NCI-H2196 treated with DMSO at 0.1 percent for 48 hours (cell line): ENCODE results near the gene SBNO1.
"Not testable (repeated sequence)": the region's sequence is repeated elsewhere in the genome, so short reads cannot be mapped to it uniquely, and the experiment has no call there.

Experiments used
- DNase-seq: peaks from one replicate; lab custom pipeline; 2025; ENCODE audit not compliant: unreplicated experiment; lab: John Stamatoyannopoulos, UW

SBNO1 gene

GRCh38 chr12:123388951-123389559 is 24.4 kb upstream of the SBNO1 start:
- DNase-seq, result no peak

DNA sequence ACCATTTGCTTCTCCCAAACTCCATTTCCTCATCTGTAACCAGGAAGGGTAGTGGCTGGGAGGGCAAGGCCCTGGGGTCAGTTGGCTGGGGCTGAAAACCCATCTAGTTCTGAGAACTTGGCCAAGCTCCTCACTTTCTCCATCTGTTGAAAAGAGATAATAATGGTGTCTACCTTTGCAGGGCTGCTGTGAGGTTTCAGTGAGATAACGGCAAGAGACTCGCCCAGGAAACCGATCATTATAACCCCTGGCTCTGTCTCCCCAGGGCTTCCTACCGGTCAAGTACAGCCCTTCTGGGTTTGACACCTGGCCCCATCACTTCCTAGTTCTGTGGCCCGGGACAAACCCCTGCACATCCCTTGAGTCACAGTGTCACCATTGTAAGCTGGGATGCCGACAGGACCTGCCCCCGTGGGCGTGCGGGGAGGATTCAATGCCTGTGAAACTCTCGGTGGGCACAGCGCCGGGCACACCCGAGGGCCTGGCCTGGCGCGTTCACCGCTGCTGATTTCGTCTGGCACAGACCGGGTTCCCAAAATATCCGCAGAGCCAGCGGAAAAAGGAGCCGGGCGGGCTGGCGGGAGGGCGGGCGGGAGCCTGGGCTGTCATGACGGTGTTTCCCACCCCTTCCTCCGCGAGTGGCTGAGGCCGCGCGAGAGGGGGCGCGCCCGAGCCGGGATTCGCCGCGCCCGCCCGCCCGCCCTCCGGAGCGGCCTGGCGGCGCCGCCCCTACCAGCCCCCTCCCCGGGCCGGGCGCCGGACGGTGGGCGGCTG is 23.7 kb upstream of the SBNO1 start:
- DNase-seq, result peak; percentile 18

GRCh38 chr12:123387508-123388176 is 23.0 kb upstream of the SBNO1 start:
- no peak for DNase-seq

DNA sequence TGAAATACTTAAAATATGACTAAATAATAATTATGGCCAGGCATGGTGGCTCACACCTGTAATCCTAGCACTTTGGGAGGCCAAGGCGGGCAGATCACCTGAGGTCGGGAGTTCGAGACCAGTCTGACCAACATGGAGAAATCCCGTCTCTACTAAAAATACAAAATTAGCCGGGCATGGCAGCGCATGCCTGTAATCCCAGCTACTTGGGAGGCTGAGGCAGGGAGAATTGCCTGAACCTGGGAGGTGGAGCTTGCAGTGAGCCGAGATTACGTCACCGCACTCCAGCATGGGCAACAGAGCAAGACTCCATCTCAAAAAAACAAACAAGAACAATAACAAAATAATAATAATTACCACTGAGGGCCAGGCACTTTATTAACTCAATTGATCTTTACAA is 20.9 kb upstream of the SBNO1 start:
- not testable (repeated sequence) for DNase-seq

DNA sequence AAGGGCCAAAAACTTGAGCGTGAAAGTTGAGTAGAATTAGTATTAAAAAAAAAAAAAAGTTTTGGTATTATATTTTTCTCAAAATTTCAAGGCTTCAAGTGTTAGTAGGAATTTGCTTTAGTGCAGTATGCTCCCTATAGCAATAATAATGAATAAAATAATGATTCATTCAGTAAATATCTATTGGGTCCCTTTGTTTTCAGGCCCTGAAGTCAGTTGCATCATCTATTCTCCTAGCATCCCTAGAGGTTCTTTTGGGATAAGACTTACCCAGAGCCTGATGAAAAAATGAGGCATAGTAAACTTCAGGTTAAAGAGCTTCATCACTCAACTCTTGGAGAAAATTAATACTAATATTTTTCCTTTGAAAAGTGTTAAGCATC is 20.3 kb upstream of the SBNO1 start:
- DNase-seq, result no peak

DNA sequence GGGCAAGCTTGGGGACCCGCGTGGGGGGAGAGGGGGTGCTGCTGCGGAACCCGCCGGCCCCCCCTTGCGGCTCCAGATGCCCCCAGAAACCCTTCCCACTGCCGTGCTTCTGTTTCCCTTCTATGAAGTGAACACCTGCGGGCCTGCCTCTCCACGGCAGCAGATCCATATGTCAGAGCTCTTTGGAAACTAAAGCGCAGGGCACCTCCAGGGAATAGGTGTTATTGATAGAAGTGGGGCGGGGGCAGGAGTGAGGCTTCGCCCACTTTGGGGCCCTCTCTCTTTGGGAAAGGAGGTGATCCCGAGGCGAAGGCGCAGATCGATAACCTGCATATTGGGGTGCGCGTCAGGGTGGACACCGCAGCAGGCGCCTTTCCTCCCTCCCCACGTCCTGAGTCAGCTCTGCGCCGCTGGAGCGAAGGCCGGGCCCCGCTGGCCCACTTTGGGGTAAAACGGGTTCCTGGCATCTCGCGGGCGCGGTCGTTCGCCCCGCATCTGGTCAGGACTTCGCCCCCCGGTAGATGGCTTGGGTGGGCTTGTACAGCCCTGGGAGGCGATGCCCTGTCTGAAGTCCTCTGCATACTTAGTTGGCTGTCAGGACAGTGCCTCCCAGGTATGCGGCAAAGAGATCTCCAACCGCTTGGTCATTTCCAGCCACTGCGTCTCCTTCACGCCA is 19.8 kb upstream of the SBNO1 start:
- no peak for DNase-seq

DNA sequence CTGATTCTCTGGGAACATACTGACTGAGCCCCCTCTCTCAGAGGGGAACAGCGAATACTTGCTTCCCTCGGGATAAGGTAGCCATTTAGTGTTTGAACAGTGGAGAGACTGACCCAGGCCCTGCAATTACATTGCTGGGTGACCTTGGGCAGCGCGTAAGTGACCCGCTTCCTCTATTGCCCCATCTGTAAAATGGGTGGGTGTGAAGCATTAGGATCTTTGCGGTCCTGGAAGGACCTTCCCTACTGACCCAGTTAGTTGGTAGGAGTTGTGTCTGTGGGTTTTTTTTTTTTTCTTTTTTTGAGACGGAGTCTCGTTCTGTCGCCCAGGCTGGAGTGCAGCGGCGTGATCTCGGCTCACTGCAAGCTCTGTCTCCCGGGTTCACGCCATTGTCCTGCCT is 18.0 kb upstream of the SBNO1 start:
- no peak for DNase-seq

GRCh38 chr12:123379391-123379790 is 14.7 kb upstream of the SBNO1 start:
- no peak for DNase-seq

GRCh38 chr12:123372415-123372814 is 7.8 kb upstream of the SBNO1 start:
- not testable (repeated sequence) for DNase-seq

DNA sequence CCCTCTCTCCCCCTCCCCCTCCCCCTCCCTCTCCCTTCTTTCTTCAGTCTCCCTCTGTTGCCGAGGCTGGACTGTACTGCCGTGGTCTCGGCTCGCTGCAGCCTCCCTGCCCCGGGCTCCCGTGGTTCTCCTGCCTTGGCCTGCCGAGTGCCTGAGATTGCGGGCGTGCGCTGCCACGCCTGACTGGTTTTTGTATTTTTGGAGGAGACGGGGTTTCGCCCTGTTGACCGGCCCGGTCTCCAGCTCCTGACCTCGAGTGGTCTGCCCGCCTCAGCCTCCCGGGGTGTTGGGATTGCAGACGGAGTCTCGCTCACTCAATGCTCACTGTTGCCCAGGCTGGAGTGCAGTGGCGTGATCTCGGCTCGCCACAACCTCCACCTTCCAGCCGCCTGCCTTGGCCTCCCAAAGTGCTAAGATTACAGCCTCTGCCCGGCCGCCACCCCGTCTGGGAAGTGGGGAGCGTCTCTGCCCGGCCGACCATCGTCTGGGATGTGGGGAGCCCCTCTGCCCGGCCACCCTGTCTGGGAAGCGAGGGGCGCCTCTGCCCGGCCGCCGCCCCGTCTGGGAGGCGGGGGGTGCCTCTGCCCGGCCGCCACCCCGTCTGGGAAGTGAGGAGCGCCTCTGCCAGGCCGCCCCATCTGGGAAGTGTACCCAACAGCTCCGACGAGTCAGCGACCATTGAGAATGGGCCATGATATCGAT is 7.2 kb upstream of the SBNO1 start:
- DNase-seq, result not testable (repeated sequence)

GRCh38 chr12:123369229-123369628 is 4.6 kb upstream of the SBNO1 start:
- DNase-seq, result no peak

- DNase-seq, result not testable (repeated sequence)
Measured at GRCh38 chr12:123368431-123368830, 3.8 kb upstream of the SBNO1 start.

DNA sequence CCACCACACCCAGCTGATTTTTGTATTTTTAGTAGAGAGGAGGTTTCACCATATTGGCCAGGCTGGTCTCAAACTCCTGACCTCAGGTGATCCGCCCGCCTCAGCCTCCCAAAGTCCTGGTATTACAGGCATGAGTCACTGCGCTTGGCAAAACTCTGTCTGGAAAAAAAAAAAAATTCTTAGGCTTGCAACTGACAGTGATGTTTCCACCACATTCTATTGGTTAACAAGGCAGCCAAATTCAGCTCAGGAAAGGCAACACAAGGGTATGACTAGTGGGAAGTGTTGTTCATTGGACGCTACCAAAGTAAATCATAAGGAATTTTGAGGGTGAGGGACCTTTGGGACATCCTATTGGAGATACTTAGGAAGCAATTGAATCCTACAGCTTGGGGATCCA is 2.9 kb upstream of the SBNO1 start:
- no peak for DNase-seq

- peak; percentile 97 for DNase-seq
Measured at GRCh38 chr12:123365025-123365917, 624 bp upstream of the SBNO1 start.

GRCh38 chr12:123363740-123364531 is 711 bp downstream of the SBNO1 start:
- peak; percentile 16 for DNase-seq

DNA sequence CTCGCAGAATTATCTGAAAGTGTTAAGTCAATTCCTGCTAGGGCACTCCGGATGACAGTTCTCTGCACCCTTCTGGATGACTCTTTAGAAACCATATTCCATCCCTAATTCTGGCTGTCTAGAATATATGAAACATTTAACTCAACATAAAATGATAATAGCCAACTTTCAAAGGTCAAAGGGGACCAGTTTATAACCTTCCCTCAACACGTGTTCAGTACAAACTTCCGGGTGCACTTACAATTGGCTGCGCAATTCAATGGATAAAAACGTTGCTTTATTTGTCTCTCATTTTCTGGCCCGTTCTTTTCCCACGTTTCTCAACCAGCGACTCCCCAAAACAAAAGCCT is 1.3 kb downstream of the SBNO1 start:
- no peak for DNase-seq

DNA sequence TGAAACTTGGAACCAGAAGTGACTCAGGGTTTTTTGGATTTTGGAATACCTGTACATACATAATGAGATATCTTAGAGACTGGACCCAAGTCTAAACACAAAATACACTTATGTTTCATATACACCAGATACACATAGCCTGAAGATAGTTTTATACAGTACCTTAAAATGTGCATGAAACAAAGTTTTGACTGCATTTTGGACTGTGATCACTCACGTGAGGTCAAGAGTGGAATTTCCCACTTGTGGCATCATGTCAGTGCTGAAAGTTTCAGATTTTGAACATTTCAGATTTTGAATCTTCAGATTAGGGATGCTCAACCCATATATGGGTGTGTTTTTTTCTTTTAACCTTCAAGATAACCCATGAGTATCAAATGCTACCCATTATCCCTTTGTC is 6.6 kb downstream of the SBNO1 start:
- no peak for DNase-seq

- DNase-seq, result no peak
Measured at GRCh38 chr12:123356159-123356670, 8.4 kb downstream of the SBNO1 start.

GRCh38 chr12:123354600-123354999 is 10.0 kb downstream of the SBNO1 start:
- DNase-seq, result no peak
